Keratinocyte (primary cell): ENCODE measurements around the gene RPL13. TPM values are rescaled to one million over a fixed set of nuclear protein-coding genes. Genes with fewer than 3 reads are reported as not detected.

Experiments
- DNase-seq: peaks from one replicate; pipeline ENCODE4 v3.0.0-alpha.2; 2011; ENCODE audit warnings: low read depth, missing footprints, low spot score
- FAIRE-seq: peaks from 2 replicates; lab custom pipeline; 2011; peaks lifted over from hg19 to GRCh38; lab: Jason Lieb, UNC
- H2AFZ ChIP-seq: 2 replicates; pipeline ENCODE4 v1.6.0; 2012; ENCODE audit warnings: low read length, control low read depth, inconsistent platforms; ENCODE audit not compliant: control insufficient read depth
- H3K27ac ChIP-seq: 2 replicates; pipeline ENCODE4 v1.5.1; 2011; ENCODE audit warnings: low read length; ENCODE audit not compliant: control insufficient read depth, insufficient read depth
- H3K27me3 ChIP-seq: 3 replicates; pipeline ENCODE4 v1.6.0; 2011; ENCODE audit warnings: low read length; ENCODE audit not compliant: control insufficient read depth, insufficient read depth; ENCODE audit errors: extremely low read depth
- H3K36me3 ChIP-seq, 2 experiments: 2 replicates in 1 of 2; 3 replicates in 1 of 2; pipeline ENCODE4 v1.5.1; 2011; ENCODE audit warnings: low read length in 2 of 2, mild to moderate bottlenecking in 1 of 2; ENCODE audit not compliant: control insufficient read depth in 2 of 2, insufficient read depth in 2 of 2; ENCODE audit errors: extremely low read depth in 1 of 2
- H3K4me1 ChIP-seq: 3 replicates; pipeline ENCODE4 v1.5.1; 2011; ENCODE audit warnings: low read length; ENCODE audit not compliant: control insufficient read depth, insufficient read depth; ENCODE audit errors: extremely low read depth
- H3K4me2 ChIP-seq: 3 replicates; pipeline ENCODE4 v1.6.0; 2011; ENCODE audit warnings: low read depth, low read length; ENCODE audit not compliant: control insufficient read depth, insufficient read depth; ENCODE audit errors: extremely low read depth
- H3K4me3 ChIP-seq, 3 experiments: fragments of 200-600 bp in 1 of 3; sonication (generic) in 1 of 3; 2 replicates in 2 of 3; 3 replicates in 1 of 3; pipeline ENCODE4 v1.5.1; 2011 to 2016; ENCODE audit warnings: low read length in 3 of 3, mild to moderate bottlenecking in 3 of 3, control low read depth in 2 of 3, inconsistent platforms in 1 of 3, low read depth in 1 of 3, mixed read lengths in 1 of 3, mixed run types in 1 of 3, moderate library complexity in 1 of 3; ENCODE audit not compliant: control insufficient read depth in 2 of 3, insufficient read depth in 2 of 3; ENCODE audit errors: extremely low read depth in 1 of 3
- H3K79me2 ChIP-seq: 2 replicates; pipeline ENCODE4 v1.6.0; 2012; ENCODE audit warnings: low read length; ENCODE audit not compliant: control insufficient read depth, insufficient read depth
- H3K9ac ChIP-seq: 3 replicates; pipeline ENCODE4 v1.6.0; 2011; ENCODE audit warnings: low read length; ENCODE audit not compliant: control insufficient read depth, insufficient read depth; ENCODE audit errors: extremely low read depth
- H3K9me1 ChIP-seq: 3 replicates; pipeline ENCODE4 v1.6.0; 2011; ENCODE audit warnings: low read length; ENCODE audit not compliant: control insufficient read depth, insufficient read depth; ENCODE audit errors: extremely low read depth
- H3K9me3 ChIP-seq: 2 replicates; pipeline ENCODE4 v1.5.1; 2012; ENCODE audit warnings: low read depth, low read length; ENCODE audit not compliant: control insufficient read depth
- H4K20me1 ChIP-seq: 3 replicates; pipeline ENCODE4 v1.6.0; 2011; ENCODE audit warnings: low read length; ENCODE audit not compliant: control insufficient read depth, insufficient read depth; ENCODE audit errors: extremely low read depth
- EZH2 ChIP-seq: IDR thresholded peaks from one replicate; pipeline ENCODE4 v1.6.1; 2012; ENCODE audit warnings: inconsistent platforms, mild to moderate bottlenecking, low read length, moderate library complexity
- dilution Hi-C: fragments of 300-500 bp; cut with MboI; formaldehyde crosslinking; loops from one replicate; pipeline ENCODE4 v1.7.0; 2020; ENCODE audit warnings: low sequenced_read_pairs; ENCODE audit not compliant: extremely low pct_ligation_motif_present
- polyA plus RNA-seq, 5 experiments: library from polyadenylated mRNA; depleted of rRNA in 3 of 5; stranded (reverse) in 3 of 5; stranded (forward) in 1 of 5; unstranded in 1 of 5; fragments of >200 nt; gene quantifications; 1 replicate in 1 of 5; 2 replicates in 3 of 5; 3 replicates in 1 of 5; pipeline versions ENCODE4 v1.2.1 to v1.2.3, GENCODE V29; 2011 to 2012; ENCODE audit warnings: missing spikeins in 2 of 5, low read depth in 1 of 5, low replicate concordance in 1 of 5
- TF ChIP-seq, protein P1 (sequence below), 3 experiments: IDR thresholded peaks in 1 of 3; conservative IDR thresholded peaks in 1 of 3; optimal IDR thresholded peaks in 1 of 3; 2 replicates in 2 of 3; 3 replicates in 1 of 3; pipeline versions ENCODE3 to v1.5.1; 2011; ENCODE audit warnings: low read length in 3 of 3, mild to moderate bottlenecking in 3 of 3, moderate library complexity in 2 of 3, control low read depth in 1 of 3, inconsistent platforms in 1 of 3; ENCODE audit not compliant: insufficient read depth in 2 of 3; ENCODE audit errors: extremely low read depth in 1 of 3

The RPL13 gene
- polyA plus RNA-seq, 1 donor (not counting 4 experiments of a cell fraction or from before 2014, with no cell fraction given), result 2,095 TPM

DNA sequence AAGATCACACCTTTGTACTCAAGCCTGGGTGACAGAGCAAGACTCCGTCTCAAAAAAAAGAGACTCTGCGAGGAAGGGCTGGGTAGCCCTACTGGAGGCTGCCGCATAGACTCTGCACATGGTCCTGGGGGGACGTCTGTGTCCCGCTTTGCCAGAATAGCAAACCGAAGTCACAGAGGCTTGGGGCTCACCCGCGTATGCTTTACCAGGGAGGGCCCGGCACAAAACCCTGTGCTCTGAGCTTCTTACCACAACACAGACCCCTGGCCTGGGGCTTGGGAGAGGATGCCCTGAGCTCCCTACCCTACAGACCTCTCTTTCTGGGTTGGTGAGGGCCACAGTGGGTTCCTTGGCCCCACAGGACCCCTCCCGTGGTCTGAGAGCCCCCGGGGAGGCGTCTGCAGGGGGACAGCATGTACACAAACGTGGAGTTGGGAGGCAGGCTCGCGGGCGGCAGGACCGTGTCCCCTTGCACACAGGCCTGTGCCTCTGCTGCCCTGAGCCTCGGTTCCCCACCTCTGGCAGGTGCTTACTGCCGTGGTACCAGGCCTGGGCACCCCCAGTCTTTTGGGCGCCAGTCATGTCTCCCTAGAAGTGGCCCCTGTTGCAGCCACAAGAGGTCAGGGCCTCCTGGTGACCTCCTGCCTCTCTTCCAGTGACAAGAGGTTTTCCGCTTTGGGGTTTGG, 28.9 kb downstream of the RPL13 start:
- dilution Hi-C loops, result no loop called here
- Histone ChIP-seq H3K27me3 (no peaks in the 10 kb centered on the region), H2AFZ (no peak overlapping the region)

DNA sequence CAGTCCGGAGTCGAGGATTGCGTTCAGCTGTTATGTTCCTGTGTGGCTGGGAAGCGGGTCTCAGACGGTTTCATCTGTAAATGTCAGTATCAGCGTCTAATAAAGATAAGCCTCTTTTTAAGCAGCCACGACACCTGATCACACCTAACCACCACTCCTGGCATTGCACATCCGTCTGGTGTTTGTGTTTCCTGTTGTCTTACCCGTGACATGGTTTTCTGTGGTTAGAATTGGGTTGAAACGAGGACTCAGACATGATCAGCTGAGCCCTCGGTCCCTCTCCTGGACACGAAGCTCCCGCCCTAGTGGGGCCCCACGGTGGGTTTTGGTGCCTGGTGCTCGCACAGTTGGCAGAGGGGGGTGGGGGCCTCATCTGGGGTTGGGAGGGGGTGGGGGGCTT, 33.4 kb downstream of the RPL13 start:
- FAIRE-seq, result no peak
- Histone ChIP-seq H3K79me2 (no peaks in the 10 kb centered on the region), H3K36me3 (no peaks in the 10 kb centered on the region), H2AFZ (no peak overlapping the region), H3K4me1 (no peaks in the 10 kb centered on the region), H3K27ac (no peak overlapping the region), H3K27me3 (no peaks in the 10 kb centered on the region), H3K9ac (no peak overlapping the region), H3K4me3 (no peak overlapping the region), H3K9me3 (no peaks in the 10 kb centered on the region), H3K4me2 (no peak overlapping the region), H4K20me1 (no peaks in the 10 kb centered on the region), H3K9me1 (no peaks in the 10 kb centered on the region)
- dilution Hi-C loops, result no loop called here
- no peak for DNase-seq
- TF ChIP-seq EZH2, result no peak
- TF ChIP-seq, protein P1, sequence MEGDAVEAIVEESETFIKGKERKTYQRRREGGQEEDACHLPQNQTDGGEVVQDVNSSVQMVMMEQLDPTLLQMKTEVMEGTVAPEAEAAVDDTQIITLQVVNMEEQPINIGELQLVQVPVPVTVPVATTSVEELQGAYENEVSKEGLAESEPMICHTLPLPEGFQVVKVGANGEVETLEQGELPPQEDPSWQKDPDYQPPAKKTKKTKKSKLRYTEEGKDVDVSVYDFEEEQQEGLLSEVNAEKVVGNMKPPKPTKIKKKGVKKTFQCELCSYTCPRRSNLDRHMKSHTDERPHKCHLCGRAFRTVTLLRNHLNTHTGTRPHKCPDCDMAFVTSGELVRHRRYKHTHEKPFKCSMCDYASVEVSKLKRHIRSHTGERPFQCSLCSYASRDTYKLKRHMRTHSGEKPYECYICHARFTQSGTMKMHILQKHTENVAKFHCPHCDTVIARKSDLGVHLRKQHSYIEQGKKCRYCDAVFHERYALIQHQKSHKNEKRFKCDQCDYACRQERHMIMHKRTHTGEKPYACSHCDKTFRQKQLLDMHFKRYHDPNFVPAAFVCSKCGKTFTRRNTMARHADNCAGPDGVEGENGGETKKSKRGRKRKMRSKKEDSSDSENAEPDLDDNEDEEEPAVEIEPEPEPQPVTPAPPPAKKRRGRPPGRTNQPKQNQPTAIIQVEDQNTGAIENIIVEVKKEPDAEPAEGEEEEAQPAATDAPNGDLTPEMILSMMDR (optimal IDR thresholded peaks at IDR 0.05 in 1 of 3, IDR thresholded peaks at IDR 0.05 in 1 of 3, conservative IDR thresholded peaks at IDR 0.05 in 1 of 3; ENCODE audit: extremely low read depth in 1 of 3, insufficient read depth in 2 of 3, low read length in 3 of 3), result no peak

More for the DNA sequence above, 28.9 kb downstream of the RPL13 start:
- no peak overlapping the region for H3K4me2 ChIP-seq
- peaks cover 5% of the 10 kb centered on the region for H3K4me1 ChIP-seq
- H3K4me3 ChIP-seq, result no peak overlapping the region
- DNase-seq, result no peak
- TF ChIP-seq EZH2, result no peak
- TF ChIP-seq, protein P1 (optimal IDR thresholded peaks at IDR 0.05 in 1 of 3, IDR thresholded peaks at IDR 0.05 in 1 of 3, conservative IDR thresholded peaks at IDR 0.05 in 1 of 3; ENCODE audit: extremely low read depth in 1 of 3, insufficient read depth in 2 of 3, low read length in 3 of 3), result no peak
- no peaks in the 10 kb centered on the region for H3K9me3 ChIP-seq
- H3K27ac ChIP-seq, result no peak overlapping the region
- H3K9me1 ChIP-seq, result no peaks in the 10 kb centered on the region
- H3K9ac ChIP-seq, result no peak overlapping the region
- H3K36me3 ChIP-seq, result no peaks in the 10 kb centered on the region
- no peaks in the 10 kb centered on the region for H3K79me2 ChIP-seq
- H4K20me1 ChIP-seq, result no peaks in the 10 kb centered on the region
- FAIRE-seq, result no peak
